Transverse colon (tissue), 4 donors: ENCODE measurements around the gene FAM107B. TPM values are rescaled to one million over a fixed set of nuclear protein-coding genes. Genes with fewer than 3 reads are reported as not detected.

Experiments
- DNase-seq: peaks from one replicate; pipeline ENCODE4 v3.0.0-alpha.2; 2019
- H3K27ac ChIP-seq, 4 donors: fragments of 200-600 bp; sonication (generic); 2 replicates each; pipeline ENCODE4 v1.5.1; 2016 to 2018; ENCODE audit warnings: inconsistent platforms in 4 of 4
- H3K27me3 ChIP-seq: fragments of 200-600 bp; sonication (generic); 2 replicates; pipeline ENCODE4 v1.5.1; 2017; ENCODE audit warnings: inconsistent platforms
- H3K36me3 ChIP-seq, 4 donors: fragments of 200-600 bp; sonication (generic); 2 replicates each; pipeline ENCODE4 v1.5.1; 2017 to 2019; ENCODE audit warnings: inconsistent platforms in 4 of 4
- H3K4me1 ChIP-seq, 4 donors: fragments of 200-600 bp; sonication (generic); 2 replicates each; pipeline ENCODE4 v1.5.1; 2017 to 2020; ENCODE audit warnings: inconsistent platforms in 4 of 4
- H3K4me3 ChIP-seq, 4 donors: fragments of 200-600 bp; sonication (generic); 1 replicate in 1 of 4; 2 replicates in 3 of 4; pipeline versions ENCODE4 v1.5.1 to v1.6.1; 2017 to 2019; ENCODE audit warnings: inconsistent platforms in 4 of 4
- H3K9me3 ChIP-seq, 2 donors: fragments of 200-600 bp; sonication (generic); 2 replicates each; pipeline ENCODE4 v1.5.1; 2017 to 2019; ENCODE audit warnings: inconsistent platforms in 2 of 2
- EP300 ChIP-seq: sonication (generic); formaldehyde crosslinking; IDR thresholded peaks from one replicate; pipeline ENCODE4 v1.6.1; 2017; ENCODE audit warnings: antibody characterized with exemption, low read depth
- POLR2A ChIP-seq: fragments of 450-650 bp; IDR thresholded peaks from one replicate; pipeline ENCODE4 v1.6.1; 2016; ENCODE audit warnings: antibody characterized with exemption, mild to moderate bottlenecking, moderate library complexity
- POLR2AphosphoS5 ChIP-seq, 3 donors: sonication (generic); formaldehyde crosslinking; IDR thresholded peaks; one replicate each; pipeline ENCODE4 v1.6.1; 2016; ENCODE audit warnings: antibody characterized with exemption in 3 of 3
- WGBS, 2 donors: methylation state at CpG; one replicate each; pipeline ENCODE4 v1.1.5; 2018; ENCODE audit warnings: low coverage in 1 of 2; 5-methylcytosine and 5-hydroxymethylcytosine counted together
- in situ Hi-C, 4 donors: fragments of 200-750 bp; cut with MboI; loops; one replicate each; pipeline versions ENCODE4 v1.15.0 to v1.15.1; 2017; ENCODE audit warnings: low sequenced_read_pairs in 3 of 4, low pct_ligation_motif_present in 1 of 4, low pct_unique_long_range_greater_than_20kb in 1 of 4
- intact Hi-C: fragments of 100-400 bp; cut with DNase I; formaldehyde crosslinking; loops from one replicate; pipeline ENCODE4 v1.15.1; 2023; ENCODE audit warnings: low total_unique reads
- total RNA-seq, 4 donors: library from RNA; depleted of rRNA; stranded (reverse); fragments of >200 nt; gene quantifications; one replicate each; pipeline ENCODE4 v1.1.0, GENCODE V29; 2016
- TF ChIP-seq, protein P1 (sequence below), 5 experiments: fragments of 200-600 bp in 3 of 5; fragments of 450-650 bp in 2 of 5; sonication (generic) in 3 of 5; IDR thresholded peaks; 1 replicate in 2 of 5; 2 replicates in 3 of 5; pipeline ENCODE4 v1.5.1; 2016 to 2017; ENCODE audit warnings: antibody characterized with exemption in 5 of 5, inconsistent platforms in 3 of 5, mild to moderate bottlenecking in 2 of 5, moderate library complexity in 1 of 5

The FAM107B gene
- total RNA-seq, 4 donors from 2014 or later, result 23.9 to 71.0 (median 52.8) TPM

- no peak for DNase-seq
- intact Hi-C loops, result loop anchor here (10.0 kb wide), 1 partner anchor 276 kb away; no protein-coding TSS in a partner anchor
- peak overlapping the region in 3 of 4 donors; percentile 69 to 74 (median 72) for H3K27ac ChIP-seq
Observed at GRCh38 chr10:14548970-14549369, 225.7 kb downstream of the FAM107B start.

DNA sequence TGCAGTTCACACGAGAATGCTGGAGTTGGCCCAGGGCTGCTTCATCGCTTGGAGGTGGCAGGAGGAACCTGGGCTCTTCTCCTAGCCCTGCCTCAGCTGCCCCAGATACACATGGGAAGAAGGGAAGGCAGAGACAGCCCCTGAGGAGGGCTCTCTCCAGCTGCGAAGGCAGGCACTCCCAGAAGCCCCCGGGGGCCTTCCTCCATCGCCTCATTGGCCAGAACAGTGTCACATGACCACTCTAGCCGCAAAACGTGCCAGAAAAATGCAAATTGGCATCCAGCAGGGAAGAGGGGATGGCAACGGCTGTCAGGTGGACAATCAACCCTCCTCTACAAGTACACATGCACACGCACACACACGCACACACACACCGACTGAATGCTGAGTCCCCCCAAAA is 226.2 kb downstream of the FAM107B start:
- Histone ChIP-seq H3K27ac (no peak overlapping the region), H3K4me3 (no peak overlapping the region), H3K27me3 (no peaks in the 10 kb centered on the region), H3K36me3 (no peaks in the 10 kb centered on the region), H3K4me1 (peaks cover 9 to 56% (median 26%) of the 10 kb centered on the region in 4 donors), H3K9me3 (no peaks in the 10 kb centered on the region)
- in situ Hi-C loops, result loop anchor here in 2 of 4 donors (25.0 kb wide), 2 partner anchors 264 to 564 kb away; no protein-coding TSS in a partner anchor
- intact Hi-C loops, result loop anchor here (10.0 kb wide), 1 partner anchor 276 kb away; no protein-coding TSS in a partner anchor
- TF ChIP-seq POLR2A (no peak), POLR2AphosphoS5 (IDR thresholded peaks at IDR 0.05) (no peak), EP300 (no peak)
- TF ChIP-seq, protein P1, sequence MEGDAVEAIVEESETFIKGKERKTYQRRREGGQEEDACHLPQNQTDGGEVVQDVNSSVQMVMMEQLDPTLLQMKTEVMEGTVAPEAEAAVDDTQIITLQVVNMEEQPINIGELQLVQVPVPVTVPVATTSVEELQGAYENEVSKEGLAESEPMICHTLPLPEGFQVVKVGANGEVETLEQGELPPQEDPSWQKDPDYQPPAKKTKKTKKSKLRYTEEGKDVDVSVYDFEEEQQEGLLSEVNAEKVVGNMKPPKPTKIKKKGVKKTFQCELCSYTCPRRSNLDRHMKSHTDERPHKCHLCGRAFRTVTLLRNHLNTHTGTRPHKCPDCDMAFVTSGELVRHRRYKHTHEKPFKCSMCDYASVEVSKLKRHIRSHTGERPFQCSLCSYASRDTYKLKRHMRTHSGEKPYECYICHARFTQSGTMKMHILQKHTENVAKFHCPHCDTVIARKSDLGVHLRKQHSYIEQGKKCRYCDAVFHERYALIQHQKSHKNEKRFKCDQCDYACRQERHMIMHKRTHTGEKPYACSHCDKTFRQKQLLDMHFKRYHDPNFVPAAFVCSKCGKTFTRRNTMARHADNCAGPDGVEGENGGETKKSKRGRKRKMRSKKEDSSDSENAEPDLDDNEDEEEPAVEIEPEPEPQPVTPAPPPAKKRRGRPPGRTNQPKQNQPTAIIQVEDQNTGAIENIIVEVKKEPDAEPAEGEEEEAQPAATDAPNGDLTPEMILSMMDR (IDR thresholded peaks at IDR 0.05), result no peak
- WGBS, 2 donors, result 87% methylated on average over 11 of the region's 11 CpGs; no CpG with 5 or more reads in 1 of the 2 donors
- DNase-seq, result no peak

More at GRCh38 chr10:14548970-14549369, 225.7 kb downstream of the FAM107B start:
- Histone ChIP-seq H3K4me1 (peaks cover 14 to 56% (median 31%) of the 10 kb centered on the region in 4 donors), H3K36me3 (no peaks in the 10 kb centered on the region), H3K4me3 (no peak overlapping the region), H3K27me3 (no peaks in the 10 kb centered on the region), H3K9me3 (no peaks in the 10 kb centered on the region)
- TF ChIP-seq POLR2AphosphoS5 (IDR thresholded peaks at IDR 0.05) (no peak), POLR2A (no peak), EP300 (no peak)
- TF ChIP-seq, protein P1 (IDR thresholded peaks at IDR 0.05), result no peak
- in situ Hi-C loops, result loop anchor here in 2 of 4 donors (25.0 kb wide), 2 partner anchors 263 to 563 kb away; no protein-coding TSS in a partner anchor
- 88 to 100% methylated on average over 2 to 3 of the region's 3 CpGs for WGBS, 2 donors

DNA sequence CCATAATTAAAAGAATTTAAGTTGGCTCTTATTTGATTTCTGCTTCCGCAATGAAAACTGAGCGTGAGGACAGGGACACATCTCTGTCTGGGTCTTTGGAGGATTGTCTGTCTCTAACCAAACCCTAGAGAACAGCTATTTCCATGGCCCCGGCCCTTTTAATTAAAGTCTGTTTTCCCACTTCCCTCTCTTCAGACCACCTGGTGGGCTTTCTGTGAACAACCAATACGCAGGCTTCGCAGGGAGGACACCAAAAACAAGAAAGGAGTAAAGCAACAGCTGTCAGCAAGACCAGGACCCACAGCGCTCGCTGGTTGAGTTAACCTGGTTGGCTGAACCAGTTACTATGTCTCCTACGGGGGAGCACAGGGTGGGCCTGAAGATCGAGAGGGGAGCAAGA is 226.9 kb downstream of the FAM107B start:
- Histone ChIP-seq H3K36me3 (no peaks in the 10 kb centered on the region), H3K4me1 (peaks cover 4 to 50% (median 22%) of the 10 kb centered on the region in 4 donors), H3K27me3 (no peaks in the 10 kb centered on the region), H3K4me3 (no peak overlapping the region), H3K27ac (no peak overlapping the region), H3K9me3 (no peaks in the 10 kb centered on the region)
- 94 to 95% methylated on average over 5 to 9 of the region's 9 CpGs for WGBS, 2 donors
- intact Hi-C loops (loop anchor here (10.0 kb wide), 1 partner anchor 277 kb away; no protein-coding TSS in a partner anchor), in situ Hi-C loops (loop anchor here in 2 of 4 donors (25.0 kb wide), 2 partner anchors 264 to 564 kb away; no protein-coding TSS in a partner anchor)
- no peak for TF ChIP-seq POLR2AphosphoS5 (IDR thresholded peaks at IDR 0.05)
- TF ChIP-seq, protein P1 (IDR thresholded peaks at IDR 0.05), result peak in 1 of 5 experiments; percentile 17
- DNase-seq, result no peak

DNA sequence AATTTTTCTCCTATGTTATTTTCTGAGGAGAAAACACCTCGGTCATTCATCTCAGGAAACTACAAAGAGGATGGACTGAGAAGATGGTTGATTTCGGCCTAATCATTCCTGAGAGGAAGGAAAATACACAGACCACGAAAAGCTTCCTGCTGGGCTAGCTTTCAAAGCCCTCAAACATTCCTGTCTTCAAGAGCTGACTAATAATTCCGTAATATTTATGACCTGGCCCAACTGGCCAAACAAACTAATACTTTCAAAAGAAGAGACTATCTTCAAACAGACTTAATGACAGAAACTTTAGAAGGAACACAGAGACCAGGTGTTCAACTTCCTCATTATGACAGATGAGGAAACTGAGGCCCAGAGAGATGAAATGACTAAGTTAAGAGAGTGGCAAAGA is 228.9 kb downstream of the FAM107B start:
- Histone ChIP-seq H3K27me3 (no peaks in the 10 kb centered on the region), H3K4me3 (no peak overlapping the region), H3K4me1 (peaks cover 0 to 30% (median 9%) of the 10 kb centered on the region in 4 donors), H3K27ac (no peak overlapping the region), H3K36me3 (no peaks in the 10 kb centered on the region), H3K9me3 (no peaks in the 10 kb centered on the region)
- TF ChIP-seq, protein P1 (IDR thresholded peaks at IDR 0.05), result no peak
- TF ChIP-seq POLR2AphosphoS5 (IDR thresholded peaks at IDR 0.05) (no peak), EP300 (no peak)
- no peak for DNase-seq
- in situ Hi-C loops (loop anchor here in 2 of 4 donors (25.0 kb wide), 2 partner anchors 266 to 566 kb away; no protein-coding TSS in a partner anchor), intact Hi-C loops (loop anchor here (10.0 kb wide), 1 partner anchor 279 kb away; no protein-coding TSS in a partner anchor)
- WGBS, 2 donors, result 61 to 65% methylated on average over 4 of the region's 4 CpGs
